ENCODE data around the gene IBTK.
"Not testable (repeated sequence)": the region's sequence is repeated elsewhere in the genome, so short reads cannot be mapped to it uniquely, and the experiment has no call there.

IBTK gene

GRCh38 chr6:82143041-82143481 lies 104.5 kb downstream of the IBTK start:
- no peak overlapping the region for H3K4me3 Mint-ChIP-seq
- H3K9me3 Mint-ChIP-seq = no peaks in the 10 kb centered on the region
- DNase-seq (no peak), ATAC-seq (replicated peaks) (no peak)
- H3K27me3 Mint-ChIP-seq = no peaks in the 10 kb centered on the region
- no peaks in the 10 kb centered on the region for H3K36me3 Mint-ChIP-seq (ENCODE audit: insufficient read depth)
- no peak overlapping the region for H3K27ac Mint-ChIP-seq
- no peaks in the 10 kb centered on the region for H3K4me1 Mint-ChIP-seq (ENCODE audit: low read depth in 2 of 2)

GRCh38 chr6:82142524-82142923 lies 105.0 kb downstream of the IBTK start:
- Mint-ChIP-seq H3K27ac (no peak overlapping the region), H3K27me3 (no peaks in the 10 kb centered on the region), H3K4me1 (ENCODE audit: low read depth in 2 of 2) (no peaks in the 10 kb centered on the region), H3K4me3 (no peak overlapping the region), H3K9me3 (no peaks in the 10 kb centered on the region), H3K36me3 (ENCODE audit: insufficient read depth) (no peaks in the 10 kb centered on the region)
- DNase-seq (no peak), ATAC-seq (replicated peaks) (no peak)

- DNase-seq (no peak), ATAC-seq (replicated peaks) (no peak)
- Mint-ChIP-seq H3K4me3 (no peak overlapping the region), H3K36me3 (ENCODE audit: insufficient read depth) (no peaks in the 10 kb centered on the region), H3K27ac (no peak overlapping the region), H3K27me3 (peaks cover 0 to 10% of the 10 kb centered on the region in 2 donors), H3K4me1 (ENCODE audit: low read depth in 2 of 2) (no peaks in the 10 kb centered on the region), H3K9me3 (no peaks in the 10 kb centered on the region)
Measured at GRCh38 chr6:82138075-82138791, 109.3 kb downstream of the IBTK start.

GRCh38 chr6:82131441-82131840 lies 116.1 kb downstream of the IBTK start:
- Mint-ChIP-seq H3K27me3 (peaks cover 0 to 24% of the 10 kb centered on the region in 2 donors), H3K4me1 (ENCODE audit: low read depth in 2 of 2) (no peaks in the 10 kb centered on the region), H3K9me3 (peaks cover 4% of the 10 kb centered on the region in 2 donors), H3K4me3 (no peak overlapping the region), H3K27ac (no peak overlapping the region), H3K36me3 (ENCODE audit: insufficient read depth) (no peaks in the 10 kb centered on the region)
- ATAC-seq (replicated peaks) = no peak
- DNase-seq = no peak

- Mint-ChIP-seq H3K4me1 (ENCODE audit: low read depth in 2 of 2) (no peaks in the 10 kb centered on the region), H3K4me3 (no peak overlapping the region)
- ATAC-seq (replicated peaks) = no peak
Measured at GRCh38 chr6:82129797-82130196, 117.7 kb downstream of the IBTK start.

GRCh38 chr6:82128973-82129372 lies 118.6 kb downstream of the IBTK start:
- not testable (repeated sequence) for H3K4me1 Mint-ChIP-seq (ENCODE audit: low read depth in 2 of 2); ATAC-seq (replicated peaks)

More at GRCh38 chr6:82129797-82130196, 117.7 kb downstream of the IBTK start:
- Mint-ChIP-seq H3K27ac (no peak overlapping the region), H3K9me3 (peaks cover 4% of the 10 kb centered on the region in 2 donors), H3K36me3 (ENCODE audit: insufficient read depth) (no peaks in the 10 kb centered on the region), H3K27me3 (peaks cover 0 to 24% of the 10 kb centered on the region in 2 donors)
- DNase-seq = no peak

GRCh38 chr6:82123632-82124031 lies 123.9 kb downstream of the IBTK start:
- H3K9me3 Mint-ChIP-seq = no peaks in the 10 kb centered on the region
- H3K27me3 Mint-ChIP-seq = peaks cover 0 to 1% of the 10 kb centered on the region in 2 donors
- H3K4me3 Mint-ChIP-seq = no peak overlapping the region
- H3K36me3 Mint-ChIP-seq (ENCODE audit: insufficient read depth) = no peaks in the 10 kb centered on the region
- ATAC-seq (replicated peaks) (no peak), DNase-seq (no peak)
- H3K4me1 Mint-ChIP-seq (ENCODE audit: low read depth in 2 of 2) = no peaks in the 10 kb centered on the region
- no peak overlapping the region for H3K27ac Mint-ChIP-seq

More at GRCh38 chr6:82128973-82129372, 118.6 kb downstream of the IBTK start:
- H3K4me3 Mint-ChIP-seq; DNase-seq; H3K9me3 Mint-ChIP-seq; H3K36me3 Mint-ChIP-seq (ENCODE audit: insufficient read depth); H3K27ac Mint-ChIP-seq: not testable (repeated sequence)
- H3K27me3 Mint-ChIP-seq = peaks cover 0 to 16% of the 10 kb centered on the region in 2 donors

Measured in effector memory CD8-positive, alpha-beta T cell (primary cell).